Spinal cord (tissue), 10 donors: ENCODE measurements around the gene HPGDS. TPM values are rescaled to one million over a fixed set of nuclear protein-coding genes. Genes with fewer than 3 reads are reported as not detected.

Source experiments
- DNase-seq, 6 donors: peaks; one replicate each; pipeline versions ENCODE4 v3.0.0 to v3.0.0-alpha.2; 2013 to 2015; ENCODE audit warnings: low spot score in 6 of 6, low read depth in 4 of 6
- H3K27ac ChIP-seq: one replicate; pipeline ENCODE4 v1.5.1; 2013; ENCODE audit warnings: low read depth, low read length, control low read depth
- H3K27me3 ChIP-seq: one replicate; pipeline ENCODE4 v1.6.1; 2013; ENCODE audit warnings: low read length; ENCODE audit not compliant: control insufficient read depth, insufficient read depth
- H3K36me3 ChIP-seq: one replicate; pipeline ENCODE4 v1.6.1; 2013; ENCODE audit warnings: low read length; ENCODE audit not compliant: control insufficient read depth, insufficient read depth
- H3K4me1 ChIP-seq: one replicate; pipeline ENCODE4 v1.6.1; 2013; ENCODE audit warnings: low read length; ENCODE audit not compliant: control insufficient read depth, insufficient read depth
- H3K4me3 ChIP-seq: one replicate; pipeline ENCODE4 v1.5.1; 2013; ENCODE audit warnings: low read depth, low read length, control low read depth
- H3K9me3 ChIP-seq: one replicate; pipeline ENCODE4 v1.6.1; 2013; ENCODE audit warnings: low read length; ENCODE audit not compliant: control insufficient read depth, insufficient read depth
- WGBS: methylation state at CpG from one replicate; pipeline ENCODE4 v1.1.5; 2013; ENCODE audit warnings: missing lambda C conversion rate; ENCODE audit not compliant: insufficient coverage; 5-methylcytosine and 5-hydroxymethylcytosine counted together
- polyA plus RNA-seq, 2 donors: library from polyadenylated mRNA; unstranded; fragments of 120-200 nt; gene quantifications; one replicate each; pipeline ENCODE4 v1.2.1, GENCODE V29; 2013; ENCODE audit not compliant: insufficient read length in 2 of 2
- total RNA-seq, 2 donors: library from RNA; depleted of rRNA in 1 of 2; stranded (reverse); fragments of 120-200 nt in 1 of 2; fragments of >200 nt in 1 of 2; gene quantifications; one replicate each; pipeline versions ENCODE4 v1.2.3 to v1.2.4, GENCODE V29; 2013 to 2014
- donor health status: healthy.

The HPGDS gene
- total and polyA plus RNA-seq, 4 donors, result 6.9 to 9.2 (median 7.0) TPM

DNA sequence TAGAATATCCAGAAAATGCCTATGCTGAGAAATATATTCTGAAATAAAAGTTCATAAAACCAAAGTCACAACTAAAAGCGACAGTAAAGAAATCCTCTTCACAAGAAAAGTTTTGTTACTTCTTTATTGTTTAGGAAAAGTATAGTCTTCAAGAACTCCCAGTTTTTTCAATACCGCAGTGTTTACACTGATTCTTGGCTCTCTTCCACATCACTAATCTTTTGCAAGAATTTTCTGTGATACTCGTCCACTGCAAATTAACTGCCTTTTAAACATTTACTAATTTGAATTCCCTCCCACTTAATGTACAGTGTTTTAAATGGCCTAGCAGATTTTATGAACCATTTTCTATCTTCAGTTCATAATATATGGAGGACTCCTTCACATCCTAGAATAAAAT lies 65.1 kb downstream of the HPGDS start:
- Histone ChIP-seq H3K9me3 (no peaks in the 10 kb centered on the region), H3K4me3 (no peak overlapping the region), H3K4me1 (no peaks in the 10 kb centered on the region), H3K27ac (no peak overlapping the region), H3K27me3 (no peaks in the 10 kb centered on the region), H3K36me3 (peaks cover 25% of the 10 kb centered on the region)
- no CpG with 5 or more reads among the region's 3 CpGs for WGBS
- no peak for DNase-seq

DNA sequence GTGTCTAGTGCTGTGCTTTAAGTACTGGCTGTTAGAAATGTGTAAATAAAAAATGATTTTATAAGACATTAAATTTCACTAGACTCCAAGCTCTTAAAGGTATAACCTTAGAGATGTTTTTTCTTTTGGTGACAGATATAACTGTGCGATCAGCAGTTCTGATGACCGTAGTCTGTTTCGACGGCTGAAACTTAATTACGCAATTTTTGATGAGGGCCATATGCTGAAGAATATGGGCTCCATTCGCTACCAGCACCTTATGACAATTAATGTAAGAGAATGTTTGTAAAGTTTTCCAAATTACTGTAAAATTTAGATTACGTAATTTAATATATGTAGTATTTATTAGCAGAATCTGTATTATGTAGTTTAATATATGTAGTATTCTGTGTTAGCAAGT lies 66.4 kb downstream of the HPGDS start:
- no CpG with 5 or more reads among the region's 7 CpGs for WGBS
- Histone ChIP-seq H3K27me3 (no peaks in the 10 kb centered on the region), H3K4me3 (no peak overlapping the region), H3K36me3 (peaks cover 19% of the 10 kb centered on the region), H3K4me1 (no peaks in the 10 kb centered on the region), H3K9me3 (no peaks in the 10 kb centered on the region), H3K27ac (no peak overlapping the region)
- DNase-seq, result no peak

DNA sequence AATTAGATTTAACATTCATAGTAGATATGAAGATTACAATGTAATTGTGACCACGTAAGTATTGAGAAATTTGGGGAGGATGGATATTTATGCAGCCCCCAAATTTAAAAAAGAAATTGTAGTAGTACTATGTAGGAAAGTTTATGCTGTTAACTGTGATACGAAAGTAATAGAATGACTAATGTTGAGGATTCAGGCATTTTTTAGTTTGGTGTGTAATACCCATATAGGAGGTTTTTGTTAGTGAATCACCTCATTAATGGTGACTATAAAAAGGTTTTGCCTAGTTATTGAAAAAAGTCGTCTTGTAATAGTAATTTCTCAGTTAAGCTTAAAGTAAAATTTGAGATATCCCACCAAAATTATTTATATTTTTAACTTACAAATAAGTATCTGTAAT lies 67.7 kb downstream of the HPGDS start:
- WGBS, result 100% methylated on average over 1 of the region's 3 CpGs
- Histone ChIP-seq H3K36me3 (peaks cover 18% of the 10 kb centered on the region), H3K27ac (no peak overlapping the region), H3K9me3 (no peaks in the 10 kb centered on the region), H3K4me1 (no peaks in the 10 kb centered on the region), H3K27me3 (no peaks in the 10 kb centered on the region), H3K4me3 (no peak overlapping the region)
- DNase-seq, result no peak

DNA sequence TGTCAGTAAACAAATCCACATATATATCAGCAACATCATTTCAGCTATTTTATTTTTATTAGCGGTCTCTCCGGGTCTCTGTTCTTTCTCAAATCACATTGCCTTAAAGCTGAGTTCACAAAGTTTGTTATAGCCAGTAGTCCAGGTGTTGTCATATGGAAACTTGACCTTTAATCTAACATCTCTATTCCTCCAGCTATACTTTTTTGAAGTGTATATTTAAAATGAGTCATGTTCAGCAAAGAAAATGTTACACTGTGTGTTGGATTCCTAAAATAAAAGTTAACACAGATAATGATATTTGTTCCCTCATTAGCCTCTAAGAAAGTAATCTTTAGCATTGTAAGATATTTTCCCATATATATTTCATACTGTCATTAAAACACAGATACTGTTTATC lies 71.4 kb downstream of the HPGDS start:
- DNase-seq, result no peak
- no peaks in the 10 kb centered on the region for H3K4me1 ChIP-seq
- H3K4me3 ChIP-seq, result no peak overlapping the region
- no peaks in the 10 kb centered on the region for H3K27me3 ChIP-seq
- WGBS, result no CpG with 5 or more reads among the region's 2 CpGs
- H3K36me3 ChIP-seq, result peaks cover 12% of the 10 kb centered on the region
- H3K9me3 ChIP-seq, result no peaks in the 10 kb centered on the region
- no peak overlapping the region for H3K27ac ChIP-seq

DNA sequence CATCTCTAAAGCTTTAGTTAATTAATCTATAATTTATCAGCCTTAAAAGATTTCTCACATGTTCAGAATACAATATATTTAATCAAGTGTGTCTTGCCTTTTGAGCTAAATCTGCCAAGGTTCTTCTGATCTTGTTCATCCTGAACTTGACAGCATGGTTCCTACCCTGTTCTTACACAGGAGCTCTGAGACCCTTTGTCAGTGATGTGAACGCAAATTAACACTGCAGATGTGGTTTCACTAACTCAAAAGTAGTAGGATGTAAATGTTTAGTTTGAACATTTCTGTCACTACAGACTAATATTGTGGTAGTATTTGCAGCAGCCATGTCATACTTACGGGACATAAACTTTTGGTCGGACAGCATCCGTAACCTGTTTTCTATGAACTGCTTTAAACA lies 75.6 kb downstream of the HPGDS start:
- DNase-seq, result no peak
- H3K27me3 ChIP-seq, result no peaks in the 10 kb centered on the region
- no peak overlapping the region for H3K27ac ChIP-seq
- no peaks in the 10 kb centered on the region for H3K9me3 ChIP-seq
- WGBS, result 92% methylated on average over 2 of the region's 4 CpGs
- peaks cover 3% of the 10 kb centered on the region for H3K36me3 ChIP-seq
- no peaks in the 10 kb centered on the region for H3K4me1 ChIP-seq
- H3K4me3 ChIP-seq, result no peak overlapping the region

DNA sequence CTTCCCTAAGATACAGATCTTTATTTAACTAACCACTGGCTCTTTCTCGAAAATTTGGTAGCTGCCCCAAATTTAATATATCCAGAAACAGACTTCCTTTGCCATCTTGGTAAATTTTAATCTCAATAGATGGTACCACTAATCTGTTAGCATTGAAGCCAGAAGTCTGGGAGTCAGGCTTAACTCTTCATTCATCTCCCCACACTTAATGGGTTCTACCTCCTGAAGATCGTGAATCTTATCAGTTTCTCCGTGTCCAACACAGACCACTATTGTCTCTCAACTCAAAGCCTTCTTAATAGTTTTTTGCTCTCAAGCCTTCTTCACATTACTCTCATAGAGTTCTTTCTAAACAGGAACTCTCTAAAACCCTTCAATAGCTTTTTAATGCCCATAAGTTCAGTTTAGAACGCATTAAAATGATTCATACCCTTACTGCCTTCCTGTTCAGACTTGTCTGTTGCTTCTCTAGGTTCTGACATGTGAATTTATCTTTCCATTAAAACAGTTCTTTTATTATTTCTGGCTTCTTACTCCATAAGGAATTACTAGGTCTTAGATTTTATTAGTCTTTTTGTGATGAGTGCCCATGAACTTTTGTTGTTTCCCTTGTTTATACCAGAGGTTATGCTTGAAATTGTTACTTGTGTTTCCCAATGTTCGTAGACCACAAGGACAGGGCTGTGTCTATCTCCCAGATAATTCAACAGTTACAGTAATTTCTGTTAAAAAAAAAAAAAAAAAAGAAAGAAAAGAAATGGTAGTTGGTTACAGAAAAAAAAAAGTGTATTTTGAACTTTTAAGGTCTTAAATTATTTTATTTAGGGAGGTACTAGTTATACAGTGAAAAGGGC lies 80.2 kb downstream of the HPGDS start:
- Histone ChIP-seq H3K9me3 (no peaks in the 10 kb centered on the region), H3K27me3 (no peaks in the 10 kb centered on the region), H3K4me3 (no peak overlapping the region), H3K36me3 (peaks cover 7% of the 10 kb centered on the region), H3K27ac (no peak overlapping the region), H3K4me1 (no peaks in the 10 kb centered on the region)
- DNase-seq, result no peak
- WGBS, result 60% methylated on average over 3 of the region's 5 CpGs

DNA sequence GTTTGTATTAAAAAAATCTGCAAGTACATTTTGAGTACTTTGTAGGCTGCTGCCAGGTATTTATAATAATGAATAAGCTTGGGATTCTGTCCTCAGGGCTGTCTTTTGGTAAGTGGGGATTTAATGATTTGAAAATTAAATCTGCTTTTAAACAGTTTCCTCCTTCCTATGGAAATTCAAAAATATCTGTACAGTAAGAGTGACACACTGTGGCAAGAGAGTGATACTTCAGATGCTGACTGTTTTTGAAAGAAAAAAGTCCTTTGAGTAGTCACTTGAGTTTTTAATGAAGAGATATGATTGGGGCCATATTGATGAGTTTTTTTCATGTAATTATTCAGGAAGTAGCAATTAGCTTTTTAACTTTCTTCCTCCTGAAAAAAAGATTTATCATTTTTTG lies 85.8 kb downstream of the HPGDS start:
- Histone ChIP-seq H3K4me1 (no peaks in the 10 kb centered on the region), H3K27me3 (no peaks in the 10 kb centered on the region), H3K27ac (no peak overlapping the region), H3K4me3 (no peak overlapping the region), H3K36me3 (peaks cover 9% of the 10 kb centered on the region), H3K9me3 (no peaks in the 10 kb centered on the region)
- peak in 2 of 6 donors; percentile 16 to 51 for DNase-seq

DNA sequence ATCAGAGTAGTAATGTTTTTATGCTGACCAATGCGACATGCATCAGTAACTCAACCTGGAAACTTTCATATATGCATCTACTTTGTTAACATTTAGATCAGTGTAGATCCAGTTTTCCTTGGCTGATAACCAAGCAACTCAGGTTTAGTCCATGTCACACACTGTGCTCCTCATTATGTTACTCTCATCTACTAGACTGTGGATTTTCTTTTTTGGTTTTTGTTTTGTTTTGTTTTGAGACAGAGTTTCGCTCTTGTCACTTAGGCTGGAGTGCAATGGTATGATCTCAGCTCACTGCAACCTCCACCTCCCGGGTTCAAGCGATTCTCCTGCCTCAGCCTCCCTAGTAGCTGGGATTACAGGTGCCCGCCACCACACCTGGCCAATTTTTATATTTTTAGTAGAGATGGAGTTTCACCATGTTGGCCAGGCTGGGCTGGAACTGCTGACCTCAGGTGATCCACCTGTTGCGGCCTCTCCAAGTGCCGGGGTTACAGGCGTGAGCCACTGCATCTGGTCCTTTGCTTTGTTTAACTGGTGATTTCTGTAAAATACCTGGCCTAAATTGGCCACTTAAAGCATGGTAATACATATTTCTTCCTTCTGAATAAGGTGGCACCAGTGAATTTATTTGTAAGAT lies 86.4 kb downstream of the HPGDS start:
- Histone ChIP-seq H3K4me1 (no peaks in the 10 kb centered on the region), H3K36me3 (peaks cover 6% of the 10 kb centered on the region), H3K9me3 (no peaks in the 10 kb centered on the region), H3K27ac (no peak overlapping the region), H3K27me3 (no peaks in the 10 kb centered on the region), H3K4me3 (no peak overlapping the region)
- no peak for DNase-seq
- 92% methylated on average over 4 of the region's 8 CpGs for WGBS

DNA sequence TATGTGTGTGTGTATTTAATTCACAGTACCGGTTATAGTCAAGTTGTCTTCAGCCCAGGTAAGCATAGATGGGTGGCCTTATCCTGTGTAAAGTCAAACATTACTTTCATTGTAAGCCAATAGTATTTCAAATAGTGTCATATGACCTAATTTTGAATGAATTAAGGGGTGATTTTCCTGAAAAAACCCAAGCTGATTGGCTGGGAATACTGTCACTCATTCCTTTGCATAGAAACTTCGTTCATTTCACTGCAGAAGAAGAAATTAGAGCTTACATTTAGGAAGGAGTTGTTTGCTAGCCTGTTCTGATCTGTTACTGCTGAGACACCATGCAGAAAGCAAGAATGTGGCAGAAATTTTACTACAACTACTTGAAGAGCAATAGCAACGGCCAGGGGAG lies 89.6 kb downstream of the HPGDS start:
- Histone ChIP-seq H3K9me3 (no peaks in the 10 kb centered on the region), H3K4me1 (no peaks in the 10 kb centered on the region), H3K36me3 (peaks cover 3% of the 10 kb centered on the region), H3K4me3 (peak overlapping the region; percentile 31), H3K27ac (no peak overlapping the region), H3K27me3 (no peaks in the 10 kb centered on the region)
- peak in 5 of 6 donors; percentile 12 to 59 (median 18) for DNase-seq
- 49% methylated on average over 2 of the region's 3 CpGs for WGBS

DNA sequence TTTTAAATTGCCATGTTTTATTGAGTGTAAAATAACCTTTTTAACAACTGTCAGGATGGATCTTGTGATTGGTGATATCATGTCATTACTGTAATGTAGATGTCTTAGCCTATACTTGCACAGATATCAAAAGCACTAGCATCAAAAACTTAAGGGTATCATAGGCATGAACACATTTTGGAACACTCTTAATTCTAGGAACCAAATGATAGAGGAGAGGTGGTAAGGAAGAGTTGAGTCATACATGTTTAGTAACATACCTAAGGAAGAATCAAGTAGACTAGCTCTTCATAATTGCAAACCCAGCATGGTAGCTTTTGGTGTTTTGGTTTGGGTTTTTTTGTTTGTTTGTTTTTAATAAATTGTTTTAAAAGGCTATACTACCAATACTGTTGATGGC lies 91.5 kb downstream of the HPGDS start:
- DNase-seq, result no peak
- Histone ChIP-seq H3K4me1 (no peaks in the 10 kb centered on the region), H3K36me3 (peaks cover 2% of the 10 kb centered on the region), H3K27ac (no peak overlapping the region), H3K4me3 (no peak overlapping the region), H3K27me3 (no peaks in the 10 kb centered on the region), H3K9me3 (no peaks in the 10 kb centered on the region)
